Gastrocnemius medialis (tissue), 4 donors: ENCODE data around the gene IYD. TPM values are rescaled to one million over a fixed set of nuclear protein-coding genes. Genes with fewer than 3 reads are reported as not detected.
A peak's percentile ranks its signal among the peaks of the same experiment; 100 is the strongest.

Experiments
- ATAC-seq, 2 donors: fragments of 150-250 bp; one replicate each; pipeline ENCODE4 v1.9.1; 2016
- DNase-seq, 2 donors: peaks; one replicate each; pipeline ENCODE4 v3.0.0-alpha.2; 2019
- H3K27ac ChIP-seq, 4 donors: fragments of 200-600 bp; sonication (generic); 1 replicate in 1 of 4; 2 replicates in 3 of 4; pipeline ENCODE4 v1.5.1; 2016 to 2018; ENCODE audit warnings: mild to moderate bottlenecking in 2 of 4, moderate library complexity in 1 of 4
- H3K27me3 ChIP-seq, 3 donors: fragments of 200-600 bp; sonication (generic) in 2 of 3; 1 replicate in 1 of 3; 2 replicates in 2 of 3; pipeline versions ENCODE4 v1.5.1 to v1.6.0; 2016 to 2019; ENCODE audit warnings: mild to moderate bottlenecking in 1 of 3, moderate library complexity in 1 of 3
- H3K36me3 ChIP-seq, 2 donors: fragments of 200-600 bp; sonication (generic) in 1 of 2; one replicate each; pipeline ENCODE4 v1.5.1; 2017 to 2018
- H3K4me1 ChIP-seq, 2 donors: fragments of 200-600 bp; sonication (generic) in 1 of 2; one replicate each; pipeline ENCODE4 v1.5.1; 2016 to 2017; ENCODE audit warnings: mild to moderate bottlenecking in 2 of 2
- H3K4me3 ChIP-seq, 4 donors: fragments of 200-600 bp; sonication (generic) in 3 of 4; 1 replicate in 1 of 4; 2 replicates in 3 of 4; pipeline ENCODE4 v1.5.1; 2016 to 2019; ENCODE audit warnings: mild to moderate bottlenecking in 2 of 4
- H3K9me3 ChIP-seq, 3 donors: fragments of 200-600 bp; sonication (generic) in 2 of 3; 1 replicate in 1 of 3; 2 replicates in 2 of 3; pipeline ENCODE4 v1.5.1; 2016 to 2019
- CTCF ChIP-seq, 5 experiments: fragments of 450-650 bp in 3 of 5; fragments of 200-600 bp in 2 of 5; sonication (generic) in 2 of 5; IDR thresholded peaks in 4 of 5; conservative IDR thresholded peaks in 1 of 5; 1 replicate in 4 of 5; 2 replicates in 1 of 5; pipeline ENCODE4 v1.5.1; 2016 to 2019; ENCODE audit warnings: antibody characterized with exemption in 5 of 5, mild to moderate bottlenecking in 3 of 5, moderate library complexity in 3 of 5
- POLR2A ChIP-seq, 2 donors: fragments of 450-650 bp; IDR thresholded peaks; one replicate each; pipeline ENCODE4 v1.6.1; 2017; ENCODE audit warnings: antibody characterized with exemption in 2 of 2, mild to moderate bottlenecking in 2 of 2, moderate library complexity in 2 of 2
- in situ Hi-C, 4 donors: fragments of 200-750 bp; cut with MboI; loops; one replicate each; pipeline versions ENCODE4 v1.15.0 to v1.8.0; 2017; ENCODE audit warnings: low sequenced_read_pairs in 4 of 4
- intact Hi-C: fragments of 100-400 bp; cut with DNase I; formaldehyde crosslinking; loops from one replicate; pipeline ENCODE4 v1.15.1; 2023; ENCODE audit warnings: low total_unique reads
- total RNA-seq, 4 donors: library from RNA; depleted of rRNA; stranded (reverse); fragments of >200 nt; gene quantifications; one replicate each; pipeline versions ENCODE4 v1.1.0 to v1.2.3, GENCODE V29; 2016

Gene IYD
- total RNA-seq, 4 donors from 2014 or later = 0.10 to 0.20 TPM; not detected in 2

GRCh38 chr6:150323205-150323604, 45.6 kb upstream of the IYD start:
- Histone ChIP-seq H3K4me3 (peak overlapping the region in 1 of 4 donors; percentile 37), H3K36me3 (no peaks in the 10 kb centered on the region), H3K27ac (peak overlapping the region; percentile 65 to 93 (median 88)), H3K4me1 (peaks cover 57 to 73% of the 10 kb centered on the region in 2 donors), H3K27me3 (no peaks in the 10 kb centered on the region), H3K9me3 (no peaks in the 10 kb centered on the region)
- DNase-seq (no peak), ATAC-seq (no peak)
- TF ChIP-seq POLR2A (IDR thresholded peaks at IDR 0.05) (no peak), CTCF (IDR thresholded peaks at IDR 0.05 in 4 of 5, conservative IDR thresholded peaks at IDR 0.05 in 1 of 5) (no peak)
- intact Hi-C loops = loop anchor here (5.0 kb wide), 1 partner anchor 181 kb away; the partner anchor contains the start of gene PPP1R14C
- in situ Hi-C loops = loop anchor here in 1 of 4 donors (10.0 kb wide), 2 partner anchors 58 to 128 kb away; no protein-coding TSS in a partner anchor

DNA sequence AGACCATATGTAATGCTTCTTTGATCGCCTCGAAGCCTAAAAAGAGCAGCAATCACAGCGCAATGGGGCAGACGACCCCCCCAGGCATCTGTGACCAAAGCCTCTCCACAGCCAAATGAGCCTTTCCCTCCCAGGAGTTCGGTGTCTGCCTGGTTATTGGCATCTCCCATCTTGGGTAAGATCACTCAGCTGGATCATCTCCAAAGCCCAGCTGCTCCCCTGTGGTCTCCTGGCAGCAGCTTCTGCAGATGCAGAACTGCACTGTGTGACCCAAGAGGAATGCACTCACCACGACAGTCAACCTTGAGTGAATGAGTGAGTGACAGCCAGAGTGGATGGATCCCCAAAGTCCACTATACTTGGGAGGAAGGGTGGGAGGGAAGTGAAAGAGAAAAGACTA, 44.8 kb upstream of the IYD start:
- in situ Hi-C loops = loop anchor here in 1 of 4 donors (10.0 kb wide), 2 partner anchors 59 to 129 kb away; no protein-coding TSS in a partner anchor
- Histone ChIP-seq H3K4me1 (peaks cover 56 to 76% of the 10 kb centered on the region in 2 donors), H3K36me3 (no peaks in the 10 kb centered on the region), H3K27ac (peak overlapping the region in 1 of 4 donors; percentile 84), H3K27me3 (no peaks in the 10 kb centered on the region), H3K9me3 (no peaks in the 10 kb centered on the region), H3K4me3 (no peak overlapping the region)
- no peak for ATAC-seq
- intact Hi-C loops = loop anchor here (5.0 kb wide), 1 partner anchor 182 kb away; the partner anchor contains the start of gene PPP1R14C
- TF ChIP-seq POLR2A (IDR thresholded peaks at IDR 0.05) (no peak), CTCF (IDR thresholded peaks at IDR 0.05 in 4 of 5, conservative IDR thresholded peaks at IDR 0.05 in 1 of 5) (no peak)
- DNase-seq = no peak

GRCh38 chr6:150325066-150325772, 43.6 kb upstream of the IYD start:
- peaks cover 49 to 68% of the 10 kb centered on the region in 2 donors for H3K4me1 ChIP-seq
- in situ Hi-C loops = loop anchor here in 1 of 4 donors (10.0 kb wide), 2 partner anchors 60 to 130 kb away; no protein-coding TSS in a partner anchor

GRCh38 chr6:150327117-150327774, 41.6 kb upstream of the IYD start:
- in situ Hi-C loops = loop anchor here in 1 of 4 donors (10.0 kb wide), 2 partner anchors 62 to 132 kb away; no protein-coding TSS in a partner anchor
- no peak overlapping the region for H3K4me3 ChIP-seq
- intact Hi-C loops = no loop called here
- DNase-seq (peak; percentile 44 to 81), ATAC-seq (peak; percentile 48 to 63)
- no peaks in the 10 kb centered on the region for H3K36me3 ChIP-seq
- TF ChIP-seq POLR2A (IDR thresholded peaks at IDR 0.05) = no peak
- no peak for TF ChIP-seq CTCF (IDR thresholded peaks at IDR 0.05 in 4 of 5, conservative IDR thresholded peaks at IDR 0.05 in 1 of 5)
- no peaks in the 10 kb centered on the region for H3K9me3 ChIP-seq
- H3K27ac ChIP-seq = peak overlapping the region; percentile 69 to 84 (median 79)
- peaks cover 30 to 48% of the 10 kb centered on the region in 2 donors for H3K4me1 ChIP-seq
- no peaks in the 10 kb centered on the region for H3K27me3 ChIP-seq

More at GRCh38 chr6:150325066-150325772, 43.6 kb upstream of the IYD start:
- ATAC-seq = no peak
- no peaks in the 10 kb centered on the region for H3K9me3 ChIP-seq
- DNase-seq = no peak
- TF ChIP-seq POLR2A (IDR thresholded peaks at IDR 0.05) (no peak), CTCF (IDR thresholded peaks at IDR 0.05 in 4 of 5, conservative IDR thresholded peaks at IDR 0.05 in 1 of 5) (no peak)
- H3K4me3 ChIP-seq = no peak overlapping the region
- intact Hi-C loops = no loop called here
- H3K36me3 ChIP-seq = no peaks in the 10 kb centered on the region
- H3K27ac ChIP-seq = peak overlapping the region in 2 of 4 donors; percentile 79 to 84
- H3K27me3 ChIP-seq = no peaks in the 10 kb centered on the region
